ENCODE data around the gene SCTR. TPM values are rescaled to one million over a fixed set of nuclear protein-coding genes. Genes with fewer than 3 reads are reported as not detected.
A peak's percentile ranks its signal among the peaks of the same experiment; 100 is the strongest.

SCTR gene
- total RNA-seq, 1 donor = not detected

DNA sequence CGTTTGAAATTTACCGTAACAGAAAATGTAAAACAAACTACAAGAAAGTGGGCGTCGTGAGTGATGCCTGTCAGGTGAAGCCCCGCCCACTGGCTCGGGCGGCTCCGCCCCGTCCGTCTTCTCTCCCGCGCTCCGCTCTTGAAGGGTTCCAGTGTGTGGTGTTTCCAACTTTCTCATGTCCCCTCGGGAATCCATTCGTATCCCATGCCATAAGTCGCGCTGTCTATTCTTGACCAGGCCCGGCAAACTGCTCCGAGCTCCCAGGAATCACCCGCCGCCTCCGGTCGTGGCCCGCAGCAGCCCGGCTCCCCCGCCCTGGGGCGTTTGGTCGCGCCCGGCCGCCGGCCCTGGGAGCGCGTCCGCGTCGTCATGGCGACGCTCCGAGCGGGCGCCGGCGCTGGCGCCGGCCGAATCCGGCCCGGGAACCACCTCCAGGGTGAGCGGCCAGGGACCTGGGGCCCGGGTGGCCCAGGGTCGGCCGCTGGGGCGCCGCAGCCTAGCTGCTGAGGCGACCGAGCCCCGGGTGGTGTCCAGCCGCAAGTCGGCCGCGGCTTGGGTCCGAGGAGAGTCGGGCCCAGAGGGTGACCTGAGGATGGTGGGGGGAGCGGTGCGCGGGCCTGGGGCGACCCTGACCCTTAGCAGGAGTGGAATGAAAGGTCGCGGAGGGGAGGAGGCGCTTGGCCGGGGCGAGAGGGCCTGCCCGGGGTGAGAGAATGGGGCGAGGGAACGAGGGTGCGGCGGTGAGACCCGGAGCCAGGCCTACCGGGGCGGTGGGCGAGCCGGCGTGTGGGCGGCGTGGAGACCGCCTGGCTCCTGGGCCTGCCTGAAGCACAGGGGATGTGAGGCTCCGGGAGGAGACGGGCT, 20.0 kb upstream of the SCTR start, which contains the start of gene CFAP221:
Gene CFAP221 (plus strand): TSS at position 375 of the 864 bp plus-strand sequence. CDS start 1,683 bp downstream, outside the sequence.
- peak within 1 kb of the TSS; percentile 64 for H3K4me3 ChIP-seq (ENCODE audit: low read depth, low read length)
- TF ChIP-seq, protein P1, sequence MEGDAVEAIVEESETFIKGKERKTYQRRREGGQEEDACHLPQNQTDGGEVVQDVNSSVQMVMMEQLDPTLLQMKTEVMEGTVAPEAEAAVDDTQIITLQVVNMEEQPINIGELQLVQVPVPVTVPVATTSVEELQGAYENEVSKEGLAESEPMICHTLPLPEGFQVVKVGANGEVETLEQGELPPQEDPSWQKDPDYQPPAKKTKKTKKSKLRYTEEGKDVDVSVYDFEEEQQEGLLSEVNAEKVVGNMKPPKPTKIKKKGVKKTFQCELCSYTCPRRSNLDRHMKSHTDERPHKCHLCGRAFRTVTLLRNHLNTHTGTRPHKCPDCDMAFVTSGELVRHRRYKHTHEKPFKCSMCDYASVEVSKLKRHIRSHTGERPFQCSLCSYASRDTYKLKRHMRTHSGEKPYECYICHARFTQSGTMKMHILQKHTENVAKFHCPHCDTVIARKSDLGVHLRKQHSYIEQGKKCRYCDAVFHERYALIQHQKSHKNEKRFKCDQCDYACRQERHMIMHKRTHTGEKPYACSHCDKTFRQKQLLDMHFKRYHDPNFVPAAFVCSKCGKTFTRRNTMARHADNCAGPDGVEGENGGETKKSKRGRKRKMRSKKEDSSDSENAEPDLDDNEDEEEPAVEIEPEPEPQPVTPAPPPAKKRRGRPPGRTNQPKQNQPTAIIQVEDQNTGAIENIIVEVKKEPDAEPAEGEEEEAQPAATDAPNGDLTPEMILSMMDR (IDR thresholded peaks at IDR 0.05; ENCODE audit: insufficient read depth, low read length) = no peak
- DNase-seq (ENCODE audit: low read depth) = peak; percentile 35

- TF ChIP-seq, protein P1 (IDR thresholded peaks at IDR 0.05; ENCODE audit: insufficient read depth, low read length) = no peak
- H3K4me3 ChIP-seq (ENCODE audit: low read depth, low read length) = no peak overlapping the region
- DNase-seq (ENCODE audit: low read depth) = no peak
These were observed 17.2 kb upstream of the SCTR start for GRCh38 chr2:119541476-119541875.

DNA sequence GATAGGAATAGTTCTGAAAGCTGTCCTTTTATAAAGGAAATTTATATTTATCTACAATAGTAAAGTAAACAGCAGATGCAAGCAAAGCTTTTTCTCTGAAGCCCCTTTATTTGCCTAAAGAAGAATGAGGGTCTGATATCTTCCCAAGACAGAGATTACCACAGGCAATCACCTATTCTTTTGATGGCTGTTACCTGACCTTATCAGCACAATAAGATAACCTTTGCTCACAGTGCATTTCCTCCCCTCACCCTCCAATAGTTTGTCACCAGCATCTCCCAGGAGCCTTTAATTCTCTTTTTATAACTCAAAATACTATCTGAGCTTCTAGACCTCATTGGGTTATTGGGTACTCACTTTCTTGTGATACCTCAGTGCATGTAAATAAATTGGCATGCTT, 13.5 kb upstream of the SCTR start:
- TF ChIP-seq, protein P1 (IDR thresholded peaks at IDR 0.05; ENCODE audit: insufficient read depth, low read length) = no peak
- H3K4me3 ChIP-seq (ENCODE audit: low read depth, low read length) = no peak overlapping the region
- DNase-seq (ENCODE audit: low read depth) = no peak

GRCh38 chr2:119536707-119537106, 12.4 kb upstream of the SCTR start:
- TF ChIP-seq, protein P1 (IDR thresholded peaks at IDR 0.05; ENCODE audit: insufficient read depth, low read length) = no peak
- no peak overlapping the region for H3K4me3 ChIP-seq (ENCODE audit: low read depth, low read length)
- DNase-seq (ENCODE audit: low read depth) = no peak

GRCh38 chr2:119536211-119536610, 11.9 kb upstream of the SCTR start:
- no peak overlapping the region for H3K4me3 ChIP-seq (ENCODE audit: low read depth, low read length)
- TF ChIP-seq, protein P1 (IDR thresholded peaks at IDR 0.05; ENCODE audit: insufficient read depth, low read length) = no peak
- no peak for DNase-seq (ENCODE audit: low read depth)

GRCh38 chr2:119533560-119533959, 9.3 kb upstream of the SCTR start:
- DNase-seq (ENCODE audit: low read depth) = no peak

More at GRCh38 chr2:119533560-119533959, 9.3 kb upstream of the SCTR start:
- no peak overlapping the region for H3K4me3 ChIP-seq (ENCODE audit: low read depth, low read length)
- TF ChIP-seq, protein P1 (IDR thresholded peaks at IDR 0.05; ENCODE audit: insufficient read depth, low read length) = no peak

Data from fibroblast of the aortic adventitia (primary cell).